Measurements from ENCODE around the gene KCNMA1. TPM values are rescaled to one million over a fixed set of nuclear protein-coding genes. Genes with fewer than 3 reads are reported as not detected.

The KCNMA1 gene
- total and polyA plus RNA-seq, 7 experiments from 2014 or later: 0.42 TPM; not detected in 6

- CTCF ChIA-PET: no interaction called here
- Histone ChIP-seq H3K4me1 (ENCODE audit: control insufficient read depth in 2 of 2, insufficient read depth in 2 of 2, low read length in 2 of 2) (no peaks in the 10 kb centered on the region), H3K27ac (ENCODE audit: low read depth, low read length) (no peak overlapping the region), H3K4me3 (ENCODE audit: low read length) (no peak overlapping the region), H3K27me3 (ENCODE audit: control insufficient read depth in 2 of 2, insufficient read depth in 2 of 2, low read length in 2 of 2) (no peaks in the 10 kb centered on the region), H3K9me3 (ENCODE audit: control insufficient read depth in 2 of 3, low read length in 3 of 3) (no peaks in the 10 kb centered on the region), H3K36me3 (ENCODE audit: control insufficient read depth in 2 of 3, insufficient read depth in 3 of 3, low read length in 3 of 3) (no peaks in the 10 kb centered on the region)
- no peak overlapping the region for H3K27ac Mint-ChIP-seq
- H3K4me1 Mint-ChIP-seq: peaks cover 0 to 5% (median 0%) of the 10 kb centered on the region in 7 donors
- ATAC-seq (no peak), DNase-seq (no peak)
- intact Hi-C loops (cut with micrococcal nuclease): no loop called here
- POLR2A ChIA-PET: no interaction called here
- peaks cover 0 to 4% (median 0%) of the 10 kb centered on the region in 5 donors for H3K36me3 Mint-ChIP-seq
- no peak overlapping the region for H3K4me3 Mint-ChIP-seq
- H3K27me3 Mint-ChIP-seq: peaks cover 8 to 53% (median 32%) of the 10 kb centered on the region in 5 donors
- peaks cover 0 to 7% (median 0%) of the 10 kb centered on the region in 11 donors for H3K9me3 Mint-ChIP-seq
Observed at GRCh38 chr10:77673101-77673500, 35.5 kb upstream of the KCNMA1 start.

GRCh38 chr10:77671594-77672252, 34.1 kb upstream of the KCNMA1 start:
- POLR2A ChIA-PET: no interaction called here
- no peak overlapping the region for H3K4me3 Mint-ChIP-seq
- no peak for ATAC-seq

GRCh38 chr10:77670817-77671443, 33.3 kb upstream of the KCNMA1 start:
- H3K27ac ChIP-seq (ENCODE audit: low read depth, low read length): no peak overlapping the region
- no peaks in the 10 kb centered on the region for H3K36me3 ChIP-seq (ENCODE audit: control insufficient read depth in 2 of 3, insufficient read depth in 3 of 3, low read length in 3 of 3)
- no peaks in the 10 kb centered on the region for H3K9me3 ChIP-seq (ENCODE audit: control insufficient read depth in 2 of 3, low read length in 3 of 3)
- H3K4me1 ChIP-seq (ENCODE audit: control insufficient read depth in 2 of 2, insufficient read depth in 2 of 2, low read length in 2 of 2): no peaks in the 10 kb centered on the region
- intact Hi-C loops (cut with micrococcal nuclease): no loop called here
- DNase-seq (no peak), ATAC-seq (no peak)
- CTCF ChIA-PET: no interaction called here
- Mint-ChIP-seq H3K9me3 (peaks cover 0 to 10% (median 0%) of the 10 kb centered on the region in 11 donors), H3K36me3 (peaks cover 0 to 4% (median 0%) of the 10 kb centered on the region in 5 donors), H3K4me3 (no peak overlapping the region), H3K27me3 (peaks cover 8 to 58% (median 27%) of the 10 kb centered on the region in 5 donors), H3K27ac (no peak overlapping the region), H3K4me1 (peaks cover 0 to 5% (median 0%) of the 10 kb centered on the region in 7 donors)
- H3K4me3 ChIP-seq (ENCODE audit: low read length): no peak overlapping the region
- POLR2A ChIA-PET: no interaction called here
- H3K27me3 ChIP-seq (ENCODE audit: control insufficient read depth in 2 of 2, insufficient read depth in 2 of 2, low read length in 2 of 2): no peaks in the 10 kb centered on the region

More at GRCh38 chr10:77671594-77672252, 34.1 kb upstream of the KCNMA1 start:
- no peaks in the 10 kb centered on the region for H3K9me3 ChIP-seq (ENCODE audit: control insufficient read depth in 2 of 3, low read length in 3 of 3)
- no peaks in the 10 kb centered on the region for H3K4me1 ChIP-seq (ENCODE audit: control insufficient read depth in 2 of 2, insufficient read depth in 2 of 2, low read length in 2 of 2)
- H3K27me3 Mint-ChIP-seq: peaks cover 8 to 57% (median 26%) of the 10 kb centered on the region in 5 donors
- no peaks in the 10 kb centered on the region for H3K36me3 ChIP-seq (ENCODE audit: control insufficient read depth in 2 of 3, insufficient read depth in 3 of 3, low read length in 3 of 3)
- no peaks in the 10 kb centered on the region for H3K27me3 ChIP-seq (ENCODE audit: control insufficient read depth in 2 of 2, insufficient read depth in 2 of 2, low read length in 2 of 2)
- intact Hi-C loops (cut with micrococcal nuclease): no loop called here
- H3K9me3 Mint-ChIP-seq: peaks cover 0 to 10% (median 0%) of the 10 kb centered on the region in 11 donors
- H3K4me3 ChIP-seq (ENCODE audit: low read length): no peak overlapping the region
- no peak overlapping the region for H3K27ac Mint-ChIP-seq
- CTCF ChIA-PET: no interaction called here
- peaks cover 0 to 4% (median 0%) of the 10 kb centered on the region in 5 donors for H3K36me3 Mint-ChIP-seq
- no peak overlapping the region for H3K27ac ChIP-seq (ENCODE audit: low read depth, low read length)
- H3K4me1 Mint-ChIP-seq: peaks cover 0 to 5% (median 0%) of the 10 kb centered on the region in 7 donors
- no peak for DNase-seq

- peaks cover 0 to 5% (median 0%) of the 10 kb centered on the region in 7 donors for H3K4me1 Mint-ChIP-seq
- H3K9me3 Mint-ChIP-seq: peaks cover 0 to 10% (median 0%) of the 10 kb centered on the region in 11 donors
- H3K27me3 Mint-ChIP-seq: peaks cover 8 to 62% (median 31%) of the 10 kb centered on the region in 5 donors
- POLR2A ChIA-PET: no interaction called here
- ATAC-seq (no peak), DNase-seq (no peak)
- no peaks in the 10 kb centered on the region for H3K27me3 ChIP-seq (ENCODE audit: control insufficient read depth in 2 of 2, insufficient read depth in 2 of 2, low read length in 2 of 2)
- H3K36me3 Mint-ChIP-seq: peaks cover 0 to 4% (median 0%) of the 10 kb centered on the region in 5 donors
- intact Hi-C loops (cut with micrococcal nuclease): no loop called here
- H3K4me3 Mint-ChIP-seq: no peak overlapping the region
- CTCF ChIA-PET: no interaction called here
- H3K9me3 ChIP-seq (ENCODE audit: control insufficient read depth in 2 of 3, low read length in 3 of 3): no peaks in the 10 kb centered on the region
- no peaks in the 10 kb centered on the region for H3K4me1 ChIP-seq (ENCODE audit: control insufficient read depth in 2 of 2, insufficient read depth in 2 of 2, low read length in 2 of 2)
- H3K27ac ChIP-seq (ENCODE audit: low read depth, low read length): no peak overlapping the region
- H3K27ac Mint-ChIP-seq: no peak overlapping the region
- no peaks in the 10 kb centered on the region for H3K36me3 ChIP-seq (ENCODE audit: control insufficient read depth in 2 of 3, insufficient read depth in 3 of 3, low read length in 3 of 3)
- H3K4me3 ChIP-seq (ENCODE audit: low read length): no peak overlapping the region
Observed at GRCh38 chr10:77669892-77670291, 32.3 kb upstream of the KCNMA1 start.

DNA sequence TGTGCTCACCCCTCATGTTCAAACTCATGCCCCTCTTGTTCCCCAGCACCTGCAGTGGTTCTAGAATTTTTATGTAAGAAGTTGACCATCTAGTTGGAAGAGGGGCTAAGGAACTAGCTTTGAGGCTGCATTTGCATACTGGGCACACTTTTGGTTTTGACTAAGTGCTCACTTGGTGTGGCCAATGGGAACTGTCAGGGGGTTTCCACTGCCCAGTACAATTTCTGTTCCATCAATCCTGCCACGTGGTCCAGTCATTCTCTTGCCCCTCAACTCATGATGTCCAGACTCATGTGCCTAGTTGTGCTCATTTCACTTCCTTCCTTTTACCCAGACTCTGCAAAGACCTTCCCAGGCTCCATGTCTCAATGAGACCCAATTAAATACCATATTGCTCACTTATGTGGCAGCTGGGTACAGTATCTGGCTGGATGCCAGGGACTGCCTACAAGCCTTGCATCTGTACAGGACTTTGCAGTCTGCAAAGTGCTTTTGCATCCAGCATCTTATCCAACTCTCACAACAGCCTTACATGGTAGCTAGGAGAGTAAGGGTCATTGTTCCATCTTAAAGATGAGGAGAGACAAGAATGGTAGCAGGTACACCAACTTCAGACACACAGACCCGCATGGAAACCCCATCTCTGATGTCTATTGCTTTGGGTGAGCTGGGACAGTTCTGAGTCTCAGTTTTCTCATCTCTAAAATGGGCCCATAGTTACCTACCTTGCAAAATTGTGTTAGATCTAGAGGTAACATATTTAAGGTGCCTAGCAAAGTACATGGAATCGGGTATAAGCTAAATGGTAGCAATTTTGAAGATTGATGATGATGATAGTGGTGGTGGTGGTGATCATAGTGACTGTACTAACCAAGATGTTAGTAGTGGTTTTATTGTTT, 30.1 kb upstream of the KCNMA1 start:
- no peaks in the 10 kb centered on the region for H3K4me1 Mint-ChIP-seq
- ChIA-PET POLR2A (no interaction called here), CTCF (no interaction called here)
- H3K27ac Mint-ChIP-seq: no peak overlapping the region
- no peaks in the 10 kb centered on the region for H3K36me3 Mint-ChIP-seq
- Histone ChIP-seq H3K27ac (ENCODE audit: low read depth, low read length) (no peak overlapping the region), H3K27me3 (ENCODE audit: control insufficient read depth in 2 of 2, insufficient read depth in 2 of 2, low read length in 2 of 2) (no peaks in the 10 kb centered on the region), H3K4me1 (ENCODE audit: control insufficient read depth in 2 of 2, insufficient read depth in 2 of 2, low read length in 2 of 2) (no peaks in the 10 kb centered on the region), H3K9me3 (ENCODE audit: control insufficient read depth in 2 of 3, low read length in 3 of 3) (no peaks in the 10 kb centered on the region), H3K36me3 (ENCODE audit: control insufficient read depth in 2 of 3, insufficient read depth in 3 of 3, low read length in 3 of 3) (no peaks in the 10 kb centered on the region), H3K4me3 (ENCODE audit: low read length) (no peak overlapping the region)
- intact Hi-C loops (cut with micrococcal nuclease): no loop called here
- peaks cover 0 to 4% (median 0%) of the 10 kb centered on the region in 11 donors for H3K9me3 Mint-ChIP-seq
- no peak overlapping the region for H3K4me3 Mint-ChIP-seq
- DNase-seq: no peak
- H3K27me3 Mint-ChIP-seq: peaks cover 0 to 62% (median 33%) of the 10 kb centered on the region in 5 donors
- ATAC-seq: no peak

- H3K4me1 Mint-ChIP-seq: no peaks in the 10 kb centered on the region
- no peaks in the 10 kb centered on the region for H3K27me3 ChIP-seq (ENCODE audit: control insufficient read depth in 2 of 2, insufficient read depth in 2 of 2, low read length in 2 of 2)
- DNase-seq (no peak), ATAC-seq (no peak)
- ChIA-PET POLR2A (no interaction called here), CTCF (no interaction called here)
- no peak overlapping the region for H3K4me3 ChIP-seq (ENCODE audit: low read length)
- peaks cover 0 to 65% (median 37%) of the 10 kb centered on the region in 5 donors for H3K27me3 Mint-ChIP-seq
- no peaks in the 10 kb centered on the region for H3K9me3 ChIP-seq (ENCODE audit: control insufficient read depth in 2 of 3, low read length in 3 of 3)
- H3K27ac Mint-ChIP-seq: no peak overlapping the region
- H3K4me1 ChIP-seq (ENCODE audit: control insufficient read depth in 2 of 2, insufficient read depth in 2 of 2, low read length in 2 of 2): no peaks in the 10 kb centered on the region
- no peaks in the 10 kb centered on the region for H3K36me3 ChIP-seq (ENCODE audit: control insufficient read depth in 2 of 3, insufficient read depth in 3 of 3, low read length in 3 of 3)
- no peak overlapping the region for H3K27ac ChIP-seq (ENCODE audit: low read depth, low read length)
- H3K4me3 Mint-ChIP-seq: no peak overlapping the region
- intact Hi-C loops (cut with micrococcal nuclease): no loop called here
- H3K9me3 Mint-ChIP-seq: peaks cover 0 to 4% (median 0%) of the 10 kb centered on the region in 11 donors
- no peaks in the 10 kb centered on the region for H3K36me3 Mint-ChIP-seq
Observed at GRCh38 chr10:77666821-77667220, 29.2 kb upstream of the KCNMA1 start.

Data from naive thymus-derived CD4-positive, alpha-beta T cell (primary cell).